DND-41 (cell line): Measurements from ENCODE around the gene ORAI1.

Experiments
- ATAC-seq: fragments of 200-7000 bp; cut with Tn5 transposase; 3 replicates; pipeline ENCODE4 v1.9.1; 2021; ENCODE audit warnings: low read depth; ENCODE audit not compliant: insufficient read depth
- DNase-seq: peaks from one replicate; pipeline ENCODE4 v3.0.0-alpha.2; 2020
- H2AFZ ChIP-seq: 2 replicates; pipeline ENCODE4 v1.6.0; 2012; ENCODE audit warnings: low read depth, low read length
- H3K27ac ChIP-seq: 2 replicates; pipeline ENCODE4 v1.5.1; 2012; ENCODE audit warnings: low read length, inconsistent platforms
- H3K27me3 ChIP-seq: fragments of 200-600 bp; sonication (generic); 2 replicates; pipeline ENCODE4 v1.6.0; 2012; ENCODE audit warnings: low read length, mild to moderate bottlenecking, inconsistent platforms; ENCODE audit not compliant: insufficient read depth, poor library complexity
- H3K36me3 ChIP-seq: 2 replicates; pipeline ENCODE4 v1.5.1; 2012; ENCODE audit warnings: low read length, inconsistent platforms; ENCODE audit not compliant: insufficient read depth
- H3K4me1 ChIP-seq: 2 replicates; pipeline ENCODE4 v1.5.1; 2012; ENCODE audit warnings: mild to moderate bottlenecking, low read length; ENCODE audit not compliant: insufficient read depth
- H3K4me2 ChIP-seq: 2 replicates; pipeline ENCODE4 v1.6.0; 2012; ENCODE audit warnings: mild to moderate bottlenecking, moderate library complexity, low read length, inconsistent platforms; ENCODE audit not compliant: insufficient read depth
- H3K4me3 ChIP-seq, 2 experiments: fragments of 200-600 bp in 1 of 2; shearing (Covaris generic) in 1 of 2; 2 replicates each; pipeline ENCODE4 v1.5.1; 2012 to 2016; ENCODE audit warnings: inconsistent platforms in 2 of 2, low read length in 2 of 2, mild to moderate bottlenecking in 2 of 2, low read depth in 1 of 2, moderate library complexity in 1 of 2
- H3K79me2 ChIP-seq: 2 replicates; pipeline ENCODE4 v1.6.0; 2012; ENCODE audit warnings: low read length, inconsistent platforms; ENCODE audit not compliant: insufficient read depth
- H3K9ac ChIP-seq: 2 replicates; pipeline ENCODE4 v1.6.0; 2012; ENCODE audit warnings: low read depth, mild to moderate bottlenecking, inconsistent platforms, low read length, moderate library complexity
- H3K9me3 ChIP-seq: 2 replicates; pipeline ENCODE4 v1.5.1; 2012; ENCODE audit warnings: low read length, moderate library complexity, mild to moderate bottlenecking, inconsistent platforms; ENCODE audit not compliant: insufficient read depth, severe bottlenecking
- H4K20me1 ChIP-seq: 2 replicates; pipeline ENCODE4 v1.6.0; 2012; ENCODE audit warnings: low read length; ENCODE audit not compliant: insufficient read depth
- EZH2 ChIP-seq: IDR thresholded peaks from 3 replicates; pipeline ENCODE4 v1.6.1; 2012; ENCODE audit warnings: borderline replicate concordance, low read depth, mild to moderate bottlenecking, moderate library complexity, low read length, inconsistent platforms; ENCODE audit not compliant: severe bottlenecking
- TF ChIP-seq, protein P1 (sequence below): IDR thresholded peaks from 2 replicates; pipeline ENCODE4 v1.5.1; 2012; ENCODE audit warnings: borderline replicate concordance, low read length, moderate library complexity, mild to moderate bottlenecking; ENCODE audit not compliant: poor library complexity, severe bottlenecking; ENCODE audit errors: extremely low read depth

The ORAI1 gene

DNA sequence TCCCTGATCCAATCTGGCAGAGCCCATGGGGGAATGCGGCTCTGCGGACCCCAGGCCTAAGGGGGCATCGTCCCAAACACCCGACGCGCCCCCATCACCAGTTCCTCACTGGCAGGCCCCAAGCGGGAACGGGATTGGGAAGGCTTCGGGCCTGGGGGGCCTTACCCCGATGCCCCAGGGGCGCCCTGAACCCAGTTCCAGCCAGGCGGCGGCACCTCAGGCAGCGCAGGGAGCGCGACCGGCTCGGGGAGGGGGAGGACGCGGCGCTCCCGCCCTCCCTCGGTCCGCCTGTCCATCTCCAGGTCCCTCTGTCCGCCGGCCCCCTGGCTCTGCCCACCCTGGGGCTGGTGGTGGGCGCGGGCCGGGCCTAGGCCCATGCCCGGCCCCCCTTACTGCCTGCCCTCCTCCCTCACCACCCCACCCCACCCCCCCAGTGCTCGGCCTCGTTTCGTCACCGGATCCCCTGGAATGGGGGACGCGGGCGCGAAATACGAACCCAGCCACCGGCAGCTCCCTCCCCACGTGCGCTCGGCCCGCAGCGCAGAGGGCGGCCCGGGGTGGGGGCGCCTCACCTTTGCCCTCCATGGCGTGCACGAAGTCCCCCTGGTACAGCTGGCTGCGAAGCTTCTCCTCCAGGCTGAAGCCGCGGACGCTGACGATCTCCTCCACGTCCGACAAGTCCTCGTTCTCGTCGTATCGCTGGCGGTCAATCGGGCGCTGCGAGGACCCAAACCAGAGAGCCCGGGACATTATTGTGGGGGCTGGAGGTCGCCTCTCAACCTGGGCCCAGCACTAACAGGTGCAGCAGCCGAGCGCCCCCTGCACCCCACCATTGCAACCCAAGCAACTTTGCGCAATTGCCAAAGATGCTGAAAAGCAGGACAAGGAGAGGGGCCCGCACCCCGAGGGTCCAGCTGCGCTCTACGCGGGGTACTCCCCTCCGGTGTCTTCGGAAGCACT is 47.8 kb upstream of the ORAI1 start:
- Histone ChIP-seq H2AFZ (peak overlapping the region; percentile 71), H3K27ac (peak overlapping the region; percentile 95), H3K4me2 (peak overlapping the region; percentile 64), H3K9ac (peak overlapping the region; percentile 90), H3K9me3 (no peaks in the 10 kb centered on the region), H3K4me1 (peaks cover 50% of the 10 kb centered on the region), H3K27me3 (no peaks in the 10 kb centered on the region), H3K4me3 (peak overlapping the region; percentile 53 to 79), H4K20me1 (no peaks in the 10 kb centered on the region), H3K79me2 (peaks cover 67% of the 10 kb centered on the region), H3K36me3 (peaks cover 30% of the 10 kb centered on the region)
- DNase-seq, result no peak
- TF ChIP-seq EZH2, result no peak
- TF ChIP-seq, protein P1, sequence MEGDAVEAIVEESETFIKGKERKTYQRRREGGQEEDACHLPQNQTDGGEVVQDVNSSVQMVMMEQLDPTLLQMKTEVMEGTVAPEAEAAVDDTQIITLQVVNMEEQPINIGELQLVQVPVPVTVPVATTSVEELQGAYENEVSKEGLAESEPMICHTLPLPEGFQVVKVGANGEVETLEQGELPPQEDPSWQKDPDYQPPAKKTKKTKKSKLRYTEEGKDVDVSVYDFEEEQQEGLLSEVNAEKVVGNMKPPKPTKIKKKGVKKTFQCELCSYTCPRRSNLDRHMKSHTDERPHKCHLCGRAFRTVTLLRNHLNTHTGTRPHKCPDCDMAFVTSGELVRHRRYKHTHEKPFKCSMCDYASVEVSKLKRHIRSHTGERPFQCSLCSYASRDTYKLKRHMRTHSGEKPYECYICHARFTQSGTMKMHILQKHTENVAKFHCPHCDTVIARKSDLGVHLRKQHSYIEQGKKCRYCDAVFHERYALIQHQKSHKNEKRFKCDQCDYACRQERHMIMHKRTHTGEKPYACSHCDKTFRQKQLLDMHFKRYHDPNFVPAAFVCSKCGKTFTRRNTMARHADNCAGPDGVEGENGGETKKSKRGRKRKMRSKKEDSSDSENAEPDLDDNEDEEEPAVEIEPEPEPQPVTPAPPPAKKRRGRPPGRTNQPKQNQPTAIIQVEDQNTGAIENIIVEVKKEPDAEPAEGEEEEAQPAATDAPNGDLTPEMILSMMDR, result no peak
- ATAC-seq, result peak; percentile 8

DNA sequence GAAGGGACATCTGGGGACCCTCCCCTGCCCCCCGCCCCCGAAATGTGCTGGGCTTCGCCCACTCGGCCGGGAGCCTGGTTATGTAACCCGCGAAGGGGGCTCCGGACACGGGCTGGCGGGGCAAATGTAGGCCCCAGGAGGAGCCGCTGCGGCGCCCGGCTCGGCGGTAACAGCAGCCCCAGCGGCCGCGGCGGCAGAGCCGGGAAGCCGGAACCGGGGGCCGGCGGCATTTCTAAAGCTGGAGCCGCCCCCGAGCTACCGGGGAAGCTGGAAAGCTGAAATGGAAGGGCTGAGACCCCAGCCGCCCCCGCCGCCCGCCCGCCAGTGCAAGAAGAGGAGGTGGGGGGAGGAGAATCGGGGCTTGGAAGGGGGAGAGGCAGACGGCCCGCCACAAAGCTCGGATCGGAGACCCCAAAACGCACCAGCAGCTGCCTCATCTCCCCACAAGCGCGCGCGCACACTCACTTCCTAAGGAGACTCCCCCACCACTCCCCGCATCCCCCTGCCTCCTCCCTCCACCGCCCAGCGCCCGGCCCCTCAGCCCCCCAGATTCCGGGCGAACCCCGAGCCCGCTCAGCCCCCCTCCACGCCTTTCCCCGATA is 47.0 kb upstream of the ORAI1 start:
- TF ChIP-seq EZH2, result no peak
- TF ChIP-seq, protein P1, result no peak
- Histone ChIP-seq H3K27ac (peak overlapping the region; percentile 95), H3K27me3 (no peaks in the 10 kb centered on the region), H2AFZ (peak overlapping the region; percentile 71), H3K9me3 (no peaks in the 10 kb centered on the region), H4K20me1 (no peaks in the 10 kb centered on the region), H3K4me1 (peaks cover 56% of the 10 kb centered on the region), H3K79me2 (peaks cover 67% of the 10 kb centered on the region), H3K4me2 (peak overlapping the region; percentile 64), H3K9ac (peak overlapping the region; percentile 90), H3K4me3 (peak overlapping the region; percentile 53 to 79), H3K36me3 (peaks cover 23% of the 10 kb centered on the region)
- ATAC-seq (peak; percentile 51), DNase-seq (peak; percentile 70)

DNA sequence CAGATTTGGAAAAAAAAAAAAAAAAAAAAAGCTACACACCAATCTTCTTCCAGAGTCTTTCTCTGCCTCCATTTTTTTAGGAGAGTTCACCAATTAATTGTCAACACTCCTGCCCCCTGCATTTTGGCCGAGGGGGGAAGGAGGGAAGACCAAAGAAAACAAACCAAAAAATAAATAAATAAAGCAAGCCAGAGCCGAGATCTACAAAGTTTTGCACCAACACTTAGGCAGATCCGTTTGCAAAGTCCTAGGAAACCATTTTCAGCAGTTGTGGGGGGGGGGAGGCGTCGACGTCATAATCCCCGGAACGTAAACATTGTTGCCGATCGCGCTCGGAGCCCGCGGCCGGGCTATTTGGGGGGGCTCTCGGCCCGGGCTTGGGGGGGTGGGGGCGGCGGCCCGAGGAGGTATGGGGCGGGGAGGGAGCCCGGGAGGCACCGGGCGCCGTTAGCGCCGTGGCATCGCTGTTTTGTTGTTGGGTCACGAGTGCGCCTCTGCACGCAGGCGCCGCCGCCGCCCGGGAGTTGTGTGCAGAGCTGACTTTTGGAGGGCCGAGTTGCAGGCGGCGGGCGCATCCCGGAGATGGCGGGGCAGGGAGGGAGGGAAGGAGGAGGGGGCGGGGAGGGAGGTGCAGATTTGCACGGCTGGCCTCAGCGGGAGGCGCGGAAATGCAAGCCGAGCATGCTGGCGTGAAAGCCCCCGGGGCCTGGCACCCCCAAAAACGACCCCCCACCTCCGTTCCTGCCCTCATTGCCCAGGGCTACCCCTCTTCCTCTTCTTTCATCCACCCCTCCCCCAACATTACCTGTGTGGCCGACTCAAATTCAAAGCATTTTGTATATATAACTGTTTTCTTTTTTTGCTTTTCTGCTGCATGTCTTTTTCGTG is 46.1 kb upstream of the ORAI1 start:
- Histone ChIP-seq H3K9ac (peak overlapping the region; percentile 90), H3K4me3 (peak overlapping the region; percentile 53 to 79; a peak in 3 of 4 replicates), H2AFZ (peak overlapping the region; percentile 71), H3K79me2 (peaks cover 63% of the 10 kb centered on the region), H3K4me1 (peaks cover 61% of the 10 kb centered on the region), H4K20me1 (no peaks in the 10 kb centered on the region), H3K4me2 (peak overlapping the region; percentile 64), H3K27me3 (no peaks in the 10 kb centered on the region), H3K36me3 (peaks cover 14% of the 10 kb centered on the region), H3K27ac (peak overlapping the region; percentile 95), H3K9me3 (no peaks in the 10 kb centered on the region)
- ATAC-seq, result peak; percentile 78
- DNase-seq, result peak; percentile 84
- TF ChIP-seq, protein P1, result no peak
- no peak for TF ChIP-seq EZH2
